Activated T-cell treated with anti-CD3 and anti-CD28 coated beads, Interleukin-2, amount 50 U/mL, for 72 hours (primary cell): ENCODE data around the gene MSN. TPM values are rescaled to one million over a fixed set of nuclear protein-coding genes. Genes with fewer than 3 reads are reported as not detected.
"Not testable (repeated sequence)": the region's sequence is repeated elsewhere in the genome, so short reads cannot be mapped to it uniquely, and the experiment has no call there.

Experiments
- ATAC-seq, 2 donors: fragments of 150-1000 bp; cut with Tn5 transposase; replicated peaks in 1 of 2; 2 replicates each; pipeline ENCODE4 v1.10.0; 2021; ENCODE audit warnings: moderate library complexity in 2 of 2, mild to moderate bottlenecking in 1 of 2
- DNase-seq, 2 donors: peaks; one replicate each; pipeline ENCODE4 v3.0.0; 2021 to 2022; ENCODE audit warnings: mixed read lengths in 1 of 2
- H3K27ac Mint-ChIP-seq: one replicate; pipeline ENCODE4 v1.8.0; 2022; ENCODE audit warnings: mild to moderate bottlenecking, moderate library complexity, mixed read lengths
- H3K27me3 Mint-ChIP-seq: one replicate; pipeline ENCODE4 v1.8.0; 2022; ENCODE audit warnings: low read depth, mixed read lengths
- H3K36me3 Mint-ChIP-seq, 2 donors: one replicate each; pipeline ENCODE4 v1.8.0; 2022; ENCODE audit warnings: mixed read lengths in 2 of 2, mild to moderate bottlenecking in 1 of 2; ENCODE audit not compliant: insufficient read depth in 2 of 2
- H3K4me1 Mint-ChIP-seq: one replicate; pipeline ENCODE4 v1.8.0; 2022; ENCODE audit warnings: low read depth, mixed read lengths
- H3K4me3 Mint-ChIP-seq, 2 donors: one replicate each; pipeline ENCODE4 v1.8.0; 2022; ENCODE audit warnings: mild to moderate bottlenecking in 2 of 2, mixed read lengths in 2 of 2, moderate library complexity in 2 of 2
- H3K9me3 Mint-ChIP-seq, 2 donors: one replicate each; pipeline ENCODE4 v1.8.0; 2022; ENCODE audit warnings: mixed read lengths in 2 of 2
- total RNA-seq, 2 donors: library from RNA; stranded (reverse); gene quantifications; one replicate each; pipeline ENCODE4 v1.2.3, GENCODE V29; 2022

Gene MSN
- total RNA-seq, 2 donors from 2014 or later: 281 to 298 TPM

GRCh38 chrX:65745427-65745826 is 78.0 kb downstream of the MSN start:
- H3K4me1 Mint-ChIP-seq: peaks cover 57% of the 10 kb centered on the region
- H3K36me3 Mint-ChIP-seq: peaks cover 5 to 11% of the 10 kb centered on the region in 2 donors
- H3K27ac Mint-ChIP-seq: peak overlapping the region; percentile 11
- peaks cover 6% of the 10 kb centered on the region for H3K27me3 Mint-ChIP-seq
- ATAC-seq (no peak), DNase-seq (no peak)
- peaks cover 2 to 3% of the 10 kb centered on the region in 2 donors for H3K9me3 Mint-ChIP-seq
- H3K4me3 Mint-ChIP-seq: no peak overlapping the region

GRCh38 chrX:65745992-65746391 is 78.5 kb downstream of the MSN start:
- H3K4me3 Mint-ChIP-seq: no peak overlapping the region
- peaks cover 5 to 7% of the 10 kb centered on the region in 2 donors for H3K36me3 Mint-ChIP-seq
- DNase-seq (no peak), ATAC-seq (no peak)
- H3K9me3 Mint-ChIP-seq: peaks cover 2 to 3% of the 10 kb centered on the region in 2 donors
- H3K27me3 Mint-ChIP-seq: peaks cover 6% of the 10 kb centered on the region
- H3K27ac Mint-ChIP-seq: peak overlapping the region; percentile 23
- H3K4me1 Mint-ChIP-seq: peaks cover 57% of the 10 kb centered on the region

- ATAC-seq (peak; percentile 72 to 74), DNase-seq (peak; percentile 12 to 35)
- Mint-ChIP-seq H3K9me3 (peaks cover 2 to 6% of the 10 kb centered on the region in 2 donors), H3K4me3 (peak overlapping the region; percentile 15 to 38), H3K27ac (peak overlapping the region; percentile 32), H3K27me3 (peaks cover 12% of the 10 kb centered on the region), H3K36me3 (peaks cover 8 to 16% of the 10 kb centered on the region in 2 donors), H3K4me1 (peaks cover 64% of the 10 kb centered on the region)
These were observed 83.4 kb downstream of the MSN start for GRCh38 chrX:65750674-65751469.

- DNase-seq: no peak
- peaks cover 2 to 6% of the 10 kb centered on the region in 2 donors for H3K9me3 Mint-ChIP-seq
These were observed 84.1 kb downstream of the MSN start for GRCh38 chrX:65751519-65751918.

GRCh38 chrX:65752294-65752693 is 84.8 kb downstream of the MSN start:
- Mint-ChIP-seq H3K4me3 (peak overlapping the region in 1 of 2 donors; percentile 66), H3K4me1 (peaks cover 60% of the 10 kb centered on the region), H3K27me3 (peaks cover 19% of the 10 kb centered on the region), H3K27ac (no peak overlapping the region), H3K9me3 (peaks cover 0 to 3% of the 10 kb centered on the region in 2 donors), H3K36me3 (peaks cover 5 to 16% of the 10 kb centered on the region in 2 donors)
- DNase-seq (no peak), ATAC-seq (no peak)

More at GRCh38 chrX:65751519-65751918, 84.1 kb downstream of the MSN start:
- Mint-ChIP-seq H3K4me3 (peak overlapping the region; percentile 48 to 66), H3K27me3 (peaks cover 12% of the 10 kb centered on the region), H3K36me3 (peaks cover 8 to 16% of the 10 kb centered on the region in 2 donors), H3K27ac (peak overlapping the region; percentile 44), H3K4me1 (peaks cover 61% of the 10 kb centered on the region)
- no peak for ATAC-seq

- peak overlapping the region; percentile 33 for H3K27ac Mint-ChIP-seq
- H3K4me1 Mint-ChIP-seq: peaks cover 58% of the 10 kb centered on the region
- peaks cover 32% of the 10 kb centered on the region for H3K27me3 Mint-ChIP-seq
- H3K36me3 Mint-ChIP-seq: peaks cover 4 to 25% of the 10 kb centered on the region in 2 donors
- DNase-seq: no peak
- peak in 1 of 2 donors; percentile 28 for ATAC-seq
- peaks cover 0 to 3% of the 10 kb centered on the region in 2 donors for H3K9me3 Mint-ChIP-seq
- peak overlapping the region in 1 of 2 donors; percentile 58 for H3K4me3 Mint-ChIP-seq
These were observed 88.3 kb downstream of the MSN start for GRCh38 chrX:65755786-65756185.

- Mint-ChIP-seq H3K27me3 (peaks cover 47% of the 10 kb centered on the region), H3K27ac (peak overlapping the region; percentile 48), H3K4me1 (peaks cover 53% of the 10 kb centered on the region), H3K4me3 (no peak overlapping the region), H3K9me3 (peaks cover 8 to 14% of the 10 kb centered on the region in 2 donors), H3K36me3 (peaks cover 15 to 38% of the 10 kb centered on the region in 2 donors)
- ATAC-seq: no peak
- DNase-seq: no peak
These were observed 90.5 kb downstream of the MSN start for GRCh38 chrX:65757943-65758342.

GRCh38 chrX:65758505-65758904 is 91.1 kb downstream of the MSN start:
- Mint-ChIP-seq H3K9me3 (peaks cover 8 to 14% of the 10 kb centered on the region in 2 donors), H3K27ac (peak overlapping the region; percentile 48), H3K27me3 (peaks cover 52% of the 10 kb centered on the region), H3K4me3 (no peak overlapping the region), H3K36me3 (peaks cover 16 to 38% of the 10 kb centered on the region in 2 donors), H3K4me1 (peaks cover 58% of the 10 kb centered on the region)
- ATAC-seq: peak; percentile 61 to 69
- DNase-seq: peak in 1 of 2 donors; percentile 15

- not testable (repeated sequence) for H3K4me3 Mint-ChIP-seq, DNase-seq, H3K27ac Mint-ChIP-seq, ATAC-seq
- Mint-ChIP-seq H3K4me1 (peaks cover 63% of the 10 kb centered on the region), H3K27me3 (peaks cover 62% of the 10 kb centered on the region), H3K36me3 (peaks cover 13 to 35% of the 10 kb centered on the region in 2 donors), H3K9me3 (peaks cover 10 to 13% of the 10 kb centered on the region in 2 donors)
These were observed 92.1 kb downstream of the MSN start for GRCh38 chrX:65759525-65759924.

GRCh38 chrX:65769564-65770292 is 102.3 kb downstream of the MSN start:
- DNase-seq (no peak), ATAC-seq (no peak)
- Mint-ChIP-seq H3K4me3 (no peak overlapping the region), H3K9me3 (no peaks in the 10 kb centered on the region), H3K27me3 (peaks cover 19% of the 10 kb centered on the region), H3K27ac (no peak overlapping the region), H3K4me1 (peaks cover under 1% of the 10 kb centered on the region), H3K36me3 (no peaks in the 10 kb centered on the region)

GRCh38 chrX:65772842-65773241 is 105.4 kb downstream of the MSN start:
- ATAC-seq: no peak
- peaks cover 24% of the 10 kb centered on the region for H3K27me3 Mint-ChIP-seq
- no peak for DNase-seq
- no peaks in the 10 kb centered on the region for H3K36me3 Mint-ChIP-seq
- no peak overlapping the region for H3K27ac Mint-ChIP-seq
- H3K4me1 Mint-ChIP-seq: no peaks in the 10 kb centered on the region
- H3K9me3 Mint-ChIP-seq: no peaks in the 10 kb centered on the region
- H3K4me3 Mint-ChIP-seq: no peak overlapping the region

GRCh38 chrX:65781845-65782244 is 114.4 kb downstream of the MSN start:
- Mint-ChIP-seq H3K36me3 (peaks cover 1% of the 10 kb centered on the region in 2 donors), H3K27me3 (peaks cover 28% of the 10 kb centered on the region), H3K27ac (no peak overlapping the region), H3K9me3 (peaks cover 0 to 2% of the 10 kb centered on the region in 2 donors), H3K4me3 (no peak overlapping the region), H3K4me1 (peaks cover 28% of the 10 kb centered on the region)
- DNase-seq: no peak
- ATAC-seq: peak; percentile 38 to 44

GRCh38 chrX:65783746-65784145 is 116.3 kb downstream of the MSN start:
- peaks cover 28% of the 10 kb centered on the region for H3K4me1 Mint-ChIP-seq
- H3K36me3 Mint-ChIP-seq: peaks cover 1% of the 10 kb centered on the region in 2 donors
- peaks cover 0 to 2% of the 10 kb centered on the region in 2 donors for H3K9me3 Mint-ChIP-seq
- peak overlapping the region; percentile 39 for H3K27ac Mint-ChIP-seq
- ATAC-seq (peak in 1 of 2 donors; percentile 52), DNase-seq (no peak)
- peak overlapping the region in 1 of 2 donors; percentile 67 for H3K4me3 Mint-ChIP-seq
- peaks cover 16% of the 10 kb centered on the region for H3K27me3 Mint-ChIP-seq
